ENCODE results near the gene LRRN4CL. TPM values are rescaled to one million over a fixed set of nuclear protein-coding genes. Genes with fewer than 3 reads are reported as not detected.

The LRRN4CL gene
- total and polyA plus RNA-seq, 7 donors, result 0.23 to 40.4 (median 28.5) TPM

GRCh38 chr11:62680825-62681240, 8.5 kb downstream of the LRRN4CL start:
- 41 to 57% methylated on average over 4 of the region's 4 CpGs for WGBS, 2 donors
- Histone ChIP-seq H3K4me3 (no peak overlapping the region), H3K27me3 (no peaks in the 10 kb centered on the region), H3K9me3 (no peaks in the 10 kb centered on the region), H3K4me1 (peaks cover 0 to 33% (median 21%) of the 10 kb centered on the region in 4 donors), H3K36me3 (peaks cover 0 to 21% (median 10%) of the 10 kb centered on the region in 4 donors), H3K27ac (peak overlapping the region in 3 of 4 donors; percentile 86 to 93 (median 91))
- TF ChIP-seq, protein P1, sequence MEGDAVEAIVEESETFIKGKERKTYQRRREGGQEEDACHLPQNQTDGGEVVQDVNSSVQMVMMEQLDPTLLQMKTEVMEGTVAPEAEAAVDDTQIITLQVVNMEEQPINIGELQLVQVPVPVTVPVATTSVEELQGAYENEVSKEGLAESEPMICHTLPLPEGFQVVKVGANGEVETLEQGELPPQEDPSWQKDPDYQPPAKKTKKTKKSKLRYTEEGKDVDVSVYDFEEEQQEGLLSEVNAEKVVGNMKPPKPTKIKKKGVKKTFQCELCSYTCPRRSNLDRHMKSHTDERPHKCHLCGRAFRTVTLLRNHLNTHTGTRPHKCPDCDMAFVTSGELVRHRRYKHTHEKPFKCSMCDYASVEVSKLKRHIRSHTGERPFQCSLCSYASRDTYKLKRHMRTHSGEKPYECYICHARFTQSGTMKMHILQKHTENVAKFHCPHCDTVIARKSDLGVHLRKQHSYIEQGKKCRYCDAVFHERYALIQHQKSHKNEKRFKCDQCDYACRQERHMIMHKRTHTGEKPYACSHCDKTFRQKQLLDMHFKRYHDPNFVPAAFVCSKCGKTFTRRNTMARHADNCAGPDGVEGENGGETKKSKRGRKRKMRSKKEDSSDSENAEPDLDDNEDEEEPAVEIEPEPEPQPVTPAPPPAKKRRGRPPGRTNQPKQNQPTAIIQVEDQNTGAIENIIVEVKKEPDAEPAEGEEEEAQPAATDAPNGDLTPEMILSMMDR (IDR thresholded peaks at IDR 0.05), result peak in 3 of 4 experiments; percentile 16 to 38 (median 32)
- no peak for TF ChIP-seq EP300 (IDR thresholded peaks at IDR 0.05)
- TF ChIP-seq POLR2A (IDR thresholded peaks at IDR 0.05), result no peak
- intact Hi-C loops (cut with DNase I), result no loop called here
- peak; percentile 73 for DNase-seq

- Histone ChIP-seq H3K36me3 (peaks cover 0 to 33% (median 10%) of the 10 kb centered on the region in 4 donors), H3K4me3 (peak within 1 kb of the TSS; percentile 74 to 99 (median 96)), H3K9me3 (no peaks in the 10 kb centered on the region), H3K27me3 (no peaks in the 10 kb centered on the region), H3K4me1 (peaks cover 0 to 33% (median 21%) of the 10 kb centered on the region in 4 donors), H3K27ac (peak within 1 kb of the TSS; percentile 86 to 93 (median 92))
- 7 to 9% methylated on average over 55 of the region's 55 CpGs for WGBS, 2 donors
- DNase-seq, result peak; percentile 96
- peak in 1 of 4 donors; percentile 38 for TF ChIP-seq EP300 (IDR thresholded peaks at IDR 0.05)
- TF ChIP-seq POLR2AphosphoS5 (IDR thresholded peaks at IDR 0.05), result peak; percentile 76 to 91 (median 84)
- peak; percentile 45 to 74 for TF ChIP-seq POLR2A (IDR thresholded peaks at IDR 0.05)
- TF ChIP-seq, protein P1 (IDR thresholded peaks at IDR 0.05), result no peak
- intact Hi-C loops (cut with DNase I), result no loop called here
These were observed 10.3 kb downstream of the LRRN4CL start, which contains the start of gene UBXN1 for GRCh38 chr11:62678770-62679696. TSS of gene UBXN1 (minus strand) at chr11:62679073. CDS start at chr11:62678923, 150 bp downstream.

- Histone ChIP-seq H3K27ac (peak overlapping the region; percentile 86 to 93 (median 92)), H3K4me3 (peak overlapping the region; percentile 74 to 99 (median 96)), H3K4me1 (peaks cover 0 to 33% (median 22%) of the 10 kb centered on the region in 4 donors), H3K27me3 (no peaks in the 10 kb centered on the region), H3K36me3 (peaks cover 0 to 38% (median 10%) of the 10 kb centered on the region in 4 donors), H3K9me3 (no peaks in the 10 kb centered on the region)
- peak; percentile 64 for DNase-seq
- TF ChIP-seq POLR2AphosphoS5 (IDR thresholded peaks at IDR 0.05), result no peak
- TF ChIP-seq, protein P1 (IDR thresholded peaks at IDR 0.05), result no peak
- no peak for TF ChIP-seq POLR2A (IDR thresholded peaks at IDR 0.05)
- TF ChIP-seq EP300 (IDR thresholded peaks at IDR 0.05), result no peak
- intact Hi-C loops (cut with DNase I), result no loop called here
- 3 to 4% methylated on average over 16 of the region's 16 CpGs for WGBS, 2 donors
These were observed 10.9 kb downstream of the LRRN4CL start for GRCh38 chr11:62678433-62678769.

DNA sequence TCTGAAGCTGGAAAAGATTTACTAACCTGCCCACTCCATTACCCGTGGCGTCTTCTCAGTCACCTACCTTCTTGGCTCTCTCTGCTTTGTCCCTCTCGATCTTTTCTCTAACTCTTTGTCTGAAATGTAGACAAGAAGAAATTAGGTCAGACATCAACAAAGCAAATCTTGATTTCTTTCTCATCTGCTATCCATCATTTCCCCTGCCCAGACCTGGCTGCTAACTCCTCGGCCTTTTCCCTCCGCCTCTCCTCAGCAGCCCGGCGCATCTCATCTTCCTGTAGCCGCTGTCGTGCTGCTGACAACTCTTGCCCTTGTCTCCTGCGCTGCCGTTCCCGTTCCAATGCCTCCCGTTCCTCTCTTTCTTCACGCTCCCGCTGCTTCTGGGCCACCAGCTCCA, 11.6 kb downstream of the LRRN4CL start:
- no peak for DNase-seq
- 84 to 88% methylated on average over 15 of the region's 15 CpGs for WGBS, 2 donors
- Histone ChIP-seq H3K4me3 (peak overlapping the region in 3 of 4 donors; percentile 74 to 99 (median 97)), H3K27me3 (no peaks in the 10 kb centered on the region), H3K36me3 (peaks cover 0 to 38% (median 10%) of the 10 kb centered on the region in 4 donors), H3K27ac (peak overlapping the region; percentile 86 to 93 (median 92)), H3K9me3 (no peaks in the 10 kb centered on the region), H3K4me1 (peaks cover 0 to 40% (median 29%) of the 10 kb centered on the region in 4 donors)
- intact Hi-C loops (cut with DNase I), result no loop called here
- TF ChIP-seq, protein P1 (IDR thresholded peaks at IDR 0.05), result no peak
- TF ChIP-seq POLR2AphosphoS5 (IDR thresholded peaks at IDR 0.05) (no peak), EP300 (IDR thresholded peaks at IDR 0.05) (no peak), POLR2A (IDR thresholded peaks at IDR 0.05) (no peak)
